ENCODE data around the gene DHX57.

Gene DHX57

DNA sequence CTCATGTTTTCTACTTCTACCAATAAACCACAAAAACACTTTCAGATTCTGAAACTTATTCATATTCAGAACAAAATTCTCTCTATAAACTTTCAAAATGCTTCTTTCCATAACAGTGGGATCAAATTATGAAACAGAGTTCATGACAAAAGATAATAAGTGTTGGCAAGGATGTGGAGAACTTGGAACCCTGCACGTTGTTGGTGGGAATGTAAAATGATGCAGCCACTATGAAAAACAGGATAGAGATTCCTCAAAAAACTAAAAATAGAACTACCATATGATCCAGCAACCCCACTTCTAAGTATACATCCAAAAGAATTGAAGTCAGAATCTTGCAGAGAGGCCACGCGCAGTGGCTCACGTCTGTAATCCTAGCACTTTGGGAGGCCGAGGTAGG, 52.3 kb downstream of the DHX57 start:
- no peak for DNase-seq (ENCODE audit: low spot score)
- TF ChIP-seq, protein P1, sequence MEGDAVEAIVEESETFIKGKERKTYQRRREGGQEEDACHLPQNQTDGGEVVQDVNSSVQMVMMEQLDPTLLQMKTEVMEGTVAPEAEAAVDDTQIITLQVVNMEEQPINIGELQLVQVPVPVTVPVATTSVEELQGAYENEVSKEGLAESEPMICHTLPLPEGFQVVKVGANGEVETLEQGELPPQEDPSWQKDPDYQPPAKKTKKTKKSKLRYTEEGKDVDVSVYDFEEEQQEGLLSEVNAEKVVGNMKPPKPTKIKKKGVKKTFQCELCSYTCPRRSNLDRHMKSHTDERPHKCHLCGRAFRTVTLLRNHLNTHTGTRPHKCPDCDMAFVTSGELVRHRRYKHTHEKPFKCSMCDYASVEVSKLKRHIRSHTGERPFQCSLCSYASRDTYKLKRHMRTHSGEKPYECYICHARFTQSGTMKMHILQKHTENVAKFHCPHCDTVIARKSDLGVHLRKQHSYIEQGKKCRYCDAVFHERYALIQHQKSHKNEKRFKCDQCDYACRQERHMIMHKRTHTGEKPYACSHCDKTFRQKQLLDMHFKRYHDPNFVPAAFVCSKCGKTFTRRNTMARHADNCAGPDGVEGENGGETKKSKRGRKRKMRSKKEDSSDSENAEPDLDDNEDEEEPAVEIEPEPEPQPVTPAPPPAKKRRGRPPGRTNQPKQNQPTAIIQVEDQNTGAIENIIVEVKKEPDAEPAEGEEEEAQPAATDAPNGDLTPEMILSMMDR (IDR thresholded peaks at IDR 0.05; ENCODE audit: extremely low read depth, missing control alignments), result no peak

DNA sequence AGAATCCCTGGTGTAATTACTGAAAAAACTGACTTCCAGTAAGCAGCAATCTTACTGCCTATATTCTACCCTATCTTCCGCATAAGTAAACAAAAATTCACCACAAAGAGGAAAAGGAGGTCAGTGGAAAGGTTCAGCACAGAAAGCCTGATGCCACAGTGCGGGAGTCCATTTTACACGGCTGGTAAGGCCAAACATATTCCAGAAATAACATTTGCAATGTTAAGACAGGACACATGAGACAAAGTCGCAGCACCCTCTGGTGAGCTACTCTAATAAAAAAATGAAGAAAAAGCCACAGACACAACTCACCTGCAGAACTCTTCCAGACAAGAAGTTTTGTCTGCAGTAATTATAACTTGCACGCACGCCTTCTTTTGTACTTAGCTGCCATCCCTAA, 57.2 kb downstream of the DHX57 start:
- DNase-seq (ENCODE audit: low spot score), result no peak
- TF ChIP-seq, protein P1 (IDR thresholded peaks at IDR 0.05; ENCODE audit: extremely low read depth, missing control alignments), result no peak

DNA sequence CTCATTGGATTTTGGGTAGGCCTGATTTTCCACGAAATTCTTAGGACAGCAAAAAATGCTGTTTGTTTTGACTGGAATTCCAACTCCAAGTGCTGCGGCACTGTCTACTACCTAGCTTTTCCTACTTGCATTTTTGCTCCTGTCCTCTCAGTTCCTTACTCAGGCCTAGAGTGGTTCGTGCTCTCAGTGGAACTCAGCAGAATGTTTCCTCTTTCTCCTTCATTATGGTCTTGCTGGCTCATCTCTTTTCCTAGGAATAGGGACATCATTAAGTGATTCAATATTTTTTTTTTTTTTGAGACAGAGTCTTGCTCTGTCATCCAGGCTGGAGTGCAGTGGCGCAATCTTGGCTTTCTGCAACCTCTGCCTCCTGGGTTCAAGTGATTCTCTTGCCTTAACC, 59.8 kb downstream of the DHX57 start:
- TF ChIP-seq, protein P1 (IDR thresholded peaks at IDR 0.05; ENCODE audit: extremely low read depth, missing control alignments), result no peak
- DNase-seq (ENCODE audit: low spot score), result no peak

DNA sequence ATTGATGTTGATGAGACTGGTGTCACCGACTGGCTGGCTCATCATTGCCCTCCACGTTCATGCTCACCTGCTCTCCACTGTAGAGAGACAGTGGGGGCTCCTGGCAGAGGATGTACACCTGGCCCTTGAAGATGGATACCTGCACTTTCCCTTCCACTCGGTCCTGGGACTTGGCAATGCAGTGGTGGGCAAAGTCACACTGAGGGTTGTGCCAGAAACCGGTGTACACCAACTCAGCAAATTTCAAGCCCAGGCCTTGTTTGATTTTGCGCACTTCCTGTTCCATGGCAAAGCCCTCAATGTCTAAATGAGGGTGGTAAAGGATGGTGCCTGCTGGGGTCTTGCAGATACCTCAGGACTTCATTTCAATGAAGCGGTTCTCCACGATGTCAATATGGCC, 65.2 kb downstream of the DHX57 start:
- DNase-seq (ENCODE audit: low spot score), result no peak

DNA sequence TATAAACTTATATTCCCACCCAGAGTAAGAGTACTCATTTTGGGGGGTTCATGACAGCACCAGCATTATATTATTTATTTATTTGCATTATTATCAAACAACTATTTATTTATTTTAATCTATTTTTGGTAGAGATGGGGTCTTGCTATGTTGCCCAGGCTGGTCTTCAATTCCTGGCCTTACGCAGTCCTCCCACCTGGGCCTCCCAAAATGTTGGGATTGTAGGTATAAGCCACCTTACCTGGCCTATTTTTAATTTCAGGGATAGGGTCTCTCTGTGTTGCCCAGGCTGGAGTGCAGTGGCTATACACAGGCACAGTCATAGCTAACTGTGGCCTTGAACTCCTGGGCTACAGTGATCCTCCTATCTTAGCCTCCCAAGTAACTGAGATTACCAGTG, 67.1 kb downstream of the DHX57 start:
- no peak for DNase-seq (ENCODE audit: low spot score)
- TF ChIP-seq, protein P1 (IDR thresholded peaks at IDR 0.05; ENCODE audit: extremely low read depth, missing control alignments), result no peak

More for the DNA sequence above, 65.2 kb downstream of the DHX57 start:
- TF ChIP-seq, protein P1 (IDR thresholded peaks at IDR 0.05; ENCODE audit: extremely low read depth, missing control alignments), result no peak

DNA sequence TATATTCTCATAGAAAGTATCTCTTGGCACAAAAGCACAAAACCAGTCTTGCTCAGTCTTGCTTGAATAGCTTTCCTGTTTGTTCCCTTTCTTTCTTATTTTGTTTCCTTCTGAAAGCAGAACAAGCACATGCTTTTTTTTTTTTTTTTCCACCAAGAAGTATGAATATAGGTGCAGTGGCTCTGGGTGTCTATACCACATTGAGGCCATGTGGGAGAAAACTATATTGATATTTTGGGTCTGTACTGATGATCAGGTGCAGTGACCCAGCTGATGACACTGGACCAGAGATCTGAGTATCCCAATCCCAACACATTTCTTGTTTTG, 69.0 kb downstream of the DHX57 start:
- TF ChIP-seq, protein P1 (IDR thresholded peaks at IDR 0.05; ENCODE audit: extremely low read depth, missing control alignments), result no peak
- DNase-seq (ENCODE audit: low spot score), result no peak

DNA sequence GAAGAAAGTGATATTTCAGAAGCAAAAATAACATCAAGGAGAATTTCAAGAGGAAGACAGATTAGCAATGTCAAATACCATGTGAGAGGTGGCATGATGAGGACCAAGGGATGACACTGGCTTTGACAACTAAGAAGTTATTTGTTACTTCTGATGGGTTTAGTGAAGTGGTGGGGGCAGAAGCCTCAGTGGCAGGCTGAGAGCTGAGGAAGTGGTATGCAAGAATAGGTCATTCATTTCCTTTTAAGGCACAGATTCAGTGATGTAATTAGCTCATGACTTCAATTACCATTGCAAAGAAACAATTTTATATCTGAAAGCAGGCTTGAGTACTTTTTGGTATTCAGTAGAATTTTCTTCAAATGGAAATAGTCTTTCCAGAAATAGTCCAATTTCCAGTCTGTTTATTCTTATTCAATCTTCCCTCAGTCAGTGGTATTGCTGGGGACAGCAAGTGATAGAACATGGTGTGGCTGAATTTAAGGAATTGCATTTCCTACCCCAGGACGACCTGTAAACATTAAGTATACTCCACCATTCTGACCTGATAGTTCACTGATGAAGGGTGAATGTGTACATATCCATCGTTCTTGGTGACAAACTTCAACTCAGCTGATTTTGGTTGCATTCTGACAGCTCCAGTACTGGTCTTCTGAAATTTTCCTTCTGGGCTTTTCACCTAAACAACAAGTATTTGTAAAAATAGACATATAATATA, 69.6 kb downstream of the DHX57 start:
- DNase-seq (ENCODE audit: low spot score), result peak; percentile 13
- TF ChIP-seq, protein P1 (IDR thresholded peaks at IDR 0.05; ENCODE audit: extremely low read depth, missing control alignments), result no peak

All from GM20000 (cell line).